ENCODE measurements around the gene NKAIN2. TPM values are rescaled to one million over a fixed set of nuclear protein-coding genes. Genes with fewer than 3 reads are reported as not detected.

Gene NKAIN2
- total and polyA plus RNA-seq, 9 of the 15 experiments (the other 6 are each of a cell fraction or from before 2014, with no cell fraction given): not detected

- no peak overlapping the region for H3K4me2 ChIP-seq (ENCODE audit: insufficient read depth, low read length)
- intact Hi-C loops (cut with micrococcal nuclease): no loop called here
- FAIRE-seq (no peak), ATAC-seq (no peak), DNase-seq (ENCODE audit: extremely low read depth in 1 of 4, low spot score in 3 of 4) (no peak)
- H3K27ac ChIP-seq (ENCODE audit: extremely low read depth, low read depth, low read length): no peak overlapping the region
- no peaks in the 10 kb centered on the region for H3K4me1 ChIP-seq (replicated peaks in 1 of 2; ENCODE audit: control insufficient read depth in 2 of 2, insufficient read depth in 2 of 2, low read length in 2 of 2)
- no TSS peak for BruUV-seq (replicated peaks)
- TF ChIP-seq POLR3G (IDR thresholded peaks at IDR 0.05; ENCODE audit: extremely low read depth, insufficient read length, insufficient replicate concordance): no peak
- no peak for TF ChIP-seq PREB (CRISPR knock-in tag; IDR thresholded peaks at IDR 0.05)
- no peak for TF ChIP-seq ZNF311 (CRISPR knock-in tag; IDR thresholded peaks at IDR 0.05)
- no peak for TF ChIP-seq EP300 (IDR thresholded peaks at IDR 0.05; ENCODE audit: low read length)
- TF ChIP-seq ZNF384 (IDR thresholded peaks at IDR 0.05; ENCODE audit: low read depth, low read length): no peak
- no peak for TF ChIP-seq CREBBP (IDR thresholded peaks at IDR 0.05; ENCODE audit: low read depth, low read length)
- no peak for TF ChIP-seq ZNF354B (CRISPR knock-in tag; IDR thresholded peaks at IDR 0.05)
- no peak for TF ChIP-seq NCOA1 (IDR thresholded peaks at IDR 0.05; ENCODE audit: low read depth)
- TF ChIP-seq CCNT2 (IDR thresholded peaks at IDR 0.05; ENCODE audit: borderline replicate concordance, extremely low read depth, insufficient read length, low read depth, low read length): no peak
- no peak for TF ChIP-seq JUND (IDR thresholded peaks at IDR 0.05; ENCODE audit: borderline replicate concordance, low read depth, low read length)
- no peak for TF ChIP-seq JUND (tag; IDR thresholded peaks at IDR 0.05; ENCODE audit: borderline replicate concordance, low read depth, low read length)
- no peak for TF ChIP-seq MITF (IDR thresholded peaks at IDR 0.05)
- TF ChIP-seq ZFP91 (CRISPR knock-in tag; IDR thresholded peaks at IDR 0.05): no peak
- no peak for TF ChIP-seq HMGN3 (IDR thresholded peaks at IDR 0.05; ENCODE audit: borderline replicate concordance, extremely low read depth, insufficient read length, low read depth, low read length)
- no peaks in the 10 kb centered on the region for H3K79me2 ChIP-seq (ENCODE audit: control insufficient read depth, insufficient read depth, low read length)
- H3K9me3 ChIP-seq (replicated peaks; ENCODE audit: control insufficient read depth, insufficient read depth, low read depth, low read length): no peaks in the 10 kb centered on the region
- H2AFZ ChIP-seq (ENCODE audit: low read depth, low read length): no peak overlapping the region
- no peak overlapping the region for H3K4me3 ChIP-seq
- no peaks in the 10 kb centered on the region for H4K20me1 ChIP-seq (replicated peaks; ENCODE audit: control insufficient read depth, insufficient read depth, low read length)
- no peaks in the 10 kb centered on the region for H3K27me3 ChIP-seq (ENCODE audit: control insufficient read depth in 2 of 2, insufficient read depth in 2 of 2, low read length in 2 of 2)
- no peak overlapping the region for H3K9ac ChIP-seq (ENCODE audit: insufficient read depth in 1 of 2, low read depth in 2 of 2, low read length in 2 of 2)
- H3K9me1 ChIP-seq (ENCODE audit: control insufficient read depth, insufficient read depth, low read length): no peaks in the 10 kb centered on the region
- WGBS (ENCODE audit: insufficient coverage, low coverage, missing lambda C conversion rate): 0% methylated on average over 1 of the region's 1 CpG
- POLR2A ChIA-PET: interaction anchor here (0.7 kb wide), 1 partner anchor 38 kb away, joined by 3 read pairs; no protein-coding TSS in a partner anchor
- no peaks in the 10 kb centered on the region for H3K36me3 ChIP-seq (ENCODE audit: control insufficient read depth, insufficient read depth, low read length)
- in situ Hi-C loops (cut with MboI): no loop called here
- CTCF ChIA-PET (ENCODE audit: low intra/inter-chr PET ratio): no interaction called here
Observed at GRCh38 chr6:123895346-123895745, 91.7 kb downstream of the NKAIN2 start.
